Loucy (cell line): ENCODE data around the gene RGSL1.

Experiments used
- CTCF ChIP-seq: fragments of 200-600 bp; sonication (generic); conservative IDR thresholded peaks from 2 replicates; pipeline ENCODE4 v1.5.1; 2014; ENCODE audit warnings: mild to moderate bottlenecking, antibody characterized with exemption, low read length
- EZH2phosphoT487 ChIP-seq: fragments of 200-600 bp; IDR thresholded peaks from 2 replicates; pipeline ENCODE4 v1.6.1; 2018; ENCODE audit warnings: antibody characterized with exemption, mild to moderate bottlenecking, moderate library complexity, borderline replicate concordance

- TF ChIP-seq EZH2phosphoT487 (no peak), CTCF (no peak)
Measured at GRCh38 chr1:182450087-182450486, at the start of gene RGSL1.
